Lower lobe of right lung (tissue), 2 donors: ENCODE data around the gene SOCS1. TPM values are rescaled to one million over a fixed set of nuclear protein-coding genes. Genes with fewer than 3 reads are reported as not detected.

Experiments used
- ATAC-seq, 2 donors: fragments of 200-7000 bp; cut with Tn5 transposase; one replicate each; pipeline ENCODE4 v1.9.1; 2020 to 2022; ENCODE audit warnings: mild to moderate bottlenecking in 2 of 2, moderate library complexity in 2 of 2
- DNase-seq: peaks from one replicate; pipeline ENCODE4 v3.0.0-alpha.2; 2020
- H3K27ac ChIP-seq: fragments of 200-600 bp; one replicate; pipeline ENCODE4 v1.8.0; 2022
- H3K27me3 ChIP-seq: fragments of 200-600 bp; one replicate; pipeline ENCODE4 v1.8.0; 2022; ENCODE audit warnings: low read depth
- H3K36me3 ChIP-seq: fragments of 200-600 bp; one replicate; pipeline ENCODE4 v1.8.0; 2022; ENCODE audit warnings: mild to moderate bottlenecking
- H3K4me1 ChIP-seq: fragments of 200-600 bp; one replicate; pipeline ENCODE4 v1.8.0; 2022
- H3K4me3 ChIP-seq: fragments of 200-600 bp; one replicate; pipeline ENCODE4 v1.8.0; 2022; ENCODE audit warnings: mild to moderate bottlenecking
- H3K9me3 ChIP-seq: fragments of 200-600 bp; one replicate; pipeline ENCODE4 v1.8.0; 2022
- intact Hi-C: fragments of 100-400 bp; cut with DNase I; formaldehyde crosslinking; loops from one replicate; pipeline ENCODE4 v1.11.0; 2022
- total RNA-seq: library from RNA; stranded (reverse); fragmentation: NEBNext Ultra II Directional; extraction: Animal tissue kit (Norgen Biotek cat#: 25700); gene quantifications from one replicate; pipeline ENCODE4 v1.2.1, GENCODE V29; 2021
- TF ChIP-seq, protein P1 (sequence below): fragments of 200-600 bp; IDR thresholded peaks from one replicate; pipeline ENCODE4 v1.8.0; 2022; ENCODE audit warnings: antibody characterized with exemption, mild to moderate bottlenecking
- donor health status: DM: no; HTN: yes; CAD: no; lungs with severe emphysema.

SOCS1 gene
- total RNA-seq, 1 donor from 2014 or later, result 17.8 TPM

DNA sequence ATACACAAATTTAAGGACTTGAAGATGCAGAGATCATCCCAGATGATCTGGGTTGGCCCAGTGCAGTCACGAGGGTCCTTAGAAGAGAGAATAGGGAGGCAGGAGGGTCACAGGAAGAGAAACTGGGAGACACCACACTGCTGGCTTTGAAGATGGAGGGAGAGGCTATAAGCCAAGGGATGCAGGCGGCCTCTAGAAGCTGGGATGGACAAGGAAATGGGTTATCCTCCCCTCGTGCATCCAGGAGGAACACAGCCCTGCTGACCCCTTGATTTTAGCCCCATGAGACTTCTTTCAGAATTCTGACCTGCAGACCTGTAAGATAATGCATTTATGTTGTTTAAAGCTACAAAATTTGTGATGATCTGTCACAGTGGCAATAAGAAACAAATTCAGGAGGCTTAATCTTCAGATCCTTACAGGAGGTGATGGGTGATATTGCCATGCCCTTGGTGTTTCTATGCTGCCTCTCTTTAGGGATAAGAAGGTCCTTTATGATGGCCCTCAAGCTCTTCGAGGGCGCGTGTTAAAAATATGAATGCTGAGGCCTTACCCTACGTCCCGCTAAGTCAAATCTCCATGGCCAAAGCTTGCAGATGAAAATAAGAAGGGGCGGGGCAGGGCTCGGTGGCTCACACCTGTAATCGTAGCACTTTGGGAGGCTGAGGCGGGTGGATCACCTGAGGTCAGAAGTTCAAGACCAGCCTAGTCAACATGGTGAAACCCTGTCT is 21.8 kb upstream of the SOCS1 start:
- H3K4me1 ChIP-seq, result no peaks in the 10 kb centered on the region
- ATAC-seq (no peak), DNase-seq (no peak)
- no peaks in the 10 kb centered on the region for H3K27me3 ChIP-seq
- H3K9me3 ChIP-seq, result no peaks in the 10 kb centered on the region
- H3K36me3 ChIP-seq, result no peaks in the 10 kb centered on the region
- no peak overlapping the region for H3K4me3 ChIP-seq
- intact Hi-C loops, result no loop called here
- TF ChIP-seq, protein P1, sequence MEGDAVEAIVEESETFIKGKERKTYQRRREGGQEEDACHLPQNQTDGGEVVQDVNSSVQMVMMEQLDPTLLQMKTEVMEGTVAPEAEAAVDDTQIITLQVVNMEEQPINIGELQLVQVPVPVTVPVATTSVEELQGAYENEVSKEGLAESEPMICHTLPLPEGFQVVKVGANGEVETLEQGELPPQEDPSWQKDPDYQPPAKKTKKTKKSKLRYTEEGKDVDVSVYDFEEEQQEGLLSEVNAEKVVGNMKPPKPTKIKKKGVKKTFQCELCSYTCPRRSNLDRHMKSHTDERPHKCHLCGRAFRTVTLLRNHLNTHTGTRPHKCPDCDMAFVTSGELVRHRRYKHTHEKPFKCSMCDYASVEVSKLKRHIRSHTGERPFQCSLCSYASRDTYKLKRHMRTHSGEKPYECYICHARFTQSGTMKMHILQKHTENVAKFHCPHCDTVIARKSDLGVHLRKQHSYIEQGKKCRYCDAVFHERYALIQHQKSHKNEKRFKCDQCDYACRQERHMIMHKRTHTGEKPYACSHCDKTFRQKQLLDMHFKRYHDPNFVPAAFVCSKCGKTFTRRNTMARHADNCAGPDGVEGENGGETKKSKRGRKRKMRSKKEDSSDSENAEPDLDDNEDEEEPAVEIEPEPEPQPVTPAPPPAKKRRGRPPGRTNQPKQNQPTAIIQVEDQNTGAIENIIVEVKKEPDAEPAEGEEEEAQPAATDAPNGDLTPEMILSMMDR, result no peak
- H3K27ac ChIP-seq, result no peak overlapping the region

DNA sequence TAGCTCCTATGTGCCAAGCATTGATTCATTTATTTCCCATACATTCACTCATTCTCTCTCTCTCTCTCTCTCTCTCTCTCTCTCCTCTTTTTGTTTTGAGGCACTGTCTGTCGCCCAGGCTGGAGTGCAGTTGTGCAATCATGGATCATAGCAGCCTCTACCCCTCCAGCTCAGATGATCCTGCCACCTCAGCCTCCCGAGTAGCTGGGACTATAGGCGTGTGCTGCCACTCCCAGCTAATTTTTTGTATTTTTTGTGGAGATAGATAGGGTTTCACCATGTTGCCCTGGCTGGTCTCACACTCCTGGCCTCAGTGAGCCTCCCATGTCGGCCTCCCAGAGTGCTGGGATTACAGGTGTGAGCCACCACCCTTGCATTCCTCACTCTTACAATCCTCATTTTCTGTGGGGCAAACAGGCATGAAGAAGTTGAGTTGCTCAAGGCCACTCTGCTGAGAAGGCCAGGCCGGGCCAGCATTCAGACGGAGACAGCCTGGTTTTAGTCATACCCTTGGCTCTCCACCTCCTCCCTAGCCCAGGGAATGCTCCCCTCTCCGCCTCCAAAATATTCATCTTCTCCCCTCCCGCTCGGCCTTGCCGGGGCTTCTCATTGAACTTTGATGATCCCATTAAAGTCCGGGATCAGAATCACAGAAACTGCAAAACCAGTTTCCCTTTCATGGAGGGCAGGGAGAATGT is 21.0 kb upstream of the SOCS1 start:
- Histone ChIP-seq H3K27ac (no peak overlapping the region), H3K4me1 (no peaks in the 10 kb centered on the region), H3K36me3 (no peaks in the 10 kb centered on the region), H3K27me3 (no peaks in the 10 kb centered on the region), H3K9me3 (no peaks in the 10 kb centered on the region), H3K4me3 (no peak overlapping the region)
- intact Hi-C loops, result no loop called here
- DNase-seq, result no peak
- ATAC-seq, result no peak
- TF ChIP-seq, protein P1, result no peak

DNA sequence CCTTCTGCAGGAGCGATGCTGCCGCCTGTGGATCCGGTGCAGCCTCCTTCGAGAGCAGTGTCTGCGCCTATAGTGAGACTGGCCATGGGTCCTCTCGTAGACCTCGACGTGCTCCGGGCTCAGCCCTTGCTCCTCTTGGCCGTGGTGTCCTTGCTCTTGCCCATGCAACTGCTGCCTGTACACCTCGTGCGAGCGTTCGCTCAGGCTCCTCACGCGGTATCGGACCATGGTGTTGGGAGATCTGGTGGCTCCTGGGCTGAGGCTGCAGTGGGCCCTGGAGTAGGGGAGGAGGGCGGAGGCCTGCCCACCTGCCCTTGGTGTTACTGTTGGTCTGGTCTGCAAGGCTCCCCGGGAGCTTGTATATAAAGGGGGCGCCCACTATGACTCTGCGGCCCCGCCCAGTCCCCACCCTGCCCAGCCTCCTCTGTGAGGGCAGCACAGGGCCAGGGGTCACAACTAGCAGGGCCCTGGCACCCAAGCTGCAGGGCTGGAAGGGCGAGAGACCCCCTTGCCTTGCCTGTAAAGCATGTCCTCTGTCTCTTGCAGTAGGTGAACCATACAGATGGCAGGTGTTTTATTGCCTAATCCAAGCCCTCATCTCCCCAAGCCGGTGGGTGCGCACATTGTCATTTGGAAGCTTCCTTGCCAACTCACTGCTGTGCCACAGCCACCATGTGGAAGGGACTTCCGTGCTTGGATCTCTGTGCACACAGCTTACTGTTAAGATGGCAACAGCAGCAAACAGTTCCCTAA is 20.3 kb upstream of the SOCS1 start, which contains the start of gene PRM2:
TSS of gene PRM2 (minus strand) at position 338 of the 753 bp plus-strand sequence. CDS start at position 228, 110 bp downstream.
- no peaks in the 10 kb centered on the region for H3K27me3 ChIP-seq
- no peak within 1 kb of the TSS for H3K4me3 ChIP-seq
- no peaks in the 10 kb centered on the region for H3K4me1 ChIP-seq
- intact Hi-C loops, result no loop called here
- TF ChIP-seq, protein P1, result no peak
- H3K36me3 ChIP-seq, result no peaks in the 10 kb centered on the region
- DNase-seq, result no peak
- no peaks in the 10 kb centered on the region for H3K9me3 ChIP-seq
- ATAC-seq, result no peak
- H3K27ac ChIP-seq, result no peak within 1 kb of the TSS

DNA sequence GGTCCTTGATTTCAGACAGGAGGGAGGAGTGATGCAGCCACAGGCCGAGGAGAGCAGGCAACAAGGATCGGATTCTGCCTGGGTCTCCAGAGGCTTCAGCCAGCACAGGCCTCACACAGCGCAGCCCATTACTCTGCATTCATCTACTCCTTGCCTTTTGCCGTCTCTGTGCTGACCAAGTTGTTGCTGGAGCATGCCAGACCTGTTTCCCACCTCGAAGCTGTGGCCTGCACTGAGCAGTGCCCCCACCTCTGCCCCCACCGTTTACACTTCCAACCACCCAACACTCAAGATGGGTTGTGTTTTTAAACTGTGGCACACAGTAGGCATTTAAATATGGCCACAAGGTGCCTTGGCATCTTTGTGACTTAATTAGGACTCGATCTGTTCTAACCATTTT is 19.0 kb upstream of the SOCS1 start:
- H3K27ac ChIP-seq, result no peak overlapping the region
- DNase-seq, result no peak
- intact Hi-C loops, result no loop called here
- H3K27me3 ChIP-seq, result no peaks in the 10 kb centered on the region
- no peak for ATAC-seq
- no peaks in the 10 kb centered on the region for H3K9me3 ChIP-seq
- H3K36me3 ChIP-seq, result no peaks in the 10 kb centered on the region
- H3K4me1 ChIP-seq, result no peaks in the 10 kb centered on the region
- H3K4me3 ChIP-seq, result no peak overlapping the region
- TF ChIP-seq, protein P1, result no peak

DNA sequence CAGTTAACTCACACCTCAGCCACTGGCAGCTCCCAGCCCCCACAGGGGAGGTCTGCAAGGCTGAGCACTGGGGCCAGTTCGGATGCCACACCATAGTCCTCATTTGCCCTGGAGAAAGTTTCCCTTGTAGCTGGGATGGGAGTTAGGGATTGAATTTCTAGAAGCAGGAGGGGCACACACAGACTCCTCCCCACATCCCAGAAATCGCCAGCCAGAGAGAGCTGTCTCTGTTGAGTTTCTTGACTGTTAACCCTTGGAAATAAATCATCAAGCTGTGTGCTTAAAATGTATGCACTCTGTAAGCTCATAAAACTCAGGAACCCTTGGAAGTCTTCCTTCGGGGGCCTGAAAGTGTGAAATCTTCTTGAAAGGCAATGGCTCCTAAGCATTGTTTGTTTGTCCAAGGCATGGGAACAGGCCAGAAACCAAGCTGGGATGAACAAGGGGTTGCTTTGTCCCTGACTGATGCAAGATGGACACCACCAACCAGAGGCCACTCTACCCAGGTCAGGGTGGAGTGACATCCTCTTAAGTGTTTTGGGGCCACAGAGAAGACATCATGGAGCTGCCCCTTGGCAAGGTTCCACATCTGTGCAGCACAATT is 17.8 kb upstream of the SOCS1 start:
- Histone ChIP-seq H3K9me3 (no peaks in the 10 kb centered on the region), H3K36me3 (no peaks in the 10 kb centered on the region), H3K4me1 (no peaks in the 10 kb centered on the region), H3K4me3 (no peak overlapping the region), H3K27me3 (no peaks in the 10 kb centered on the region), H3K27ac (no peak overlapping the region)
- TF ChIP-seq, protein P1, result no peak
- ATAC-seq (no peak), DNase-seq (no peak)
- intact Hi-C loops, result no loop called here
